HepG2 (cell line): Measurements from ENCODE around the gene SLIT1. TPM values are rescaled to one million over a fixed set of nuclear protein-coding genes. Genes with fewer than 3 reads are reported as not detected.

Experiments
- ATAC-seq: fragments of 200-7000 bp; cut with Tn5 transposase; 3 replicates; pipeline ENCODE4 v1.9.1; 2020; ENCODE audit warnings: mild to moderate bottlenecking, moderate library complexity
- BruUV-seq: library from RNA; stranded (reverse); fragments of 400-500 nt; replicated peaks from 2 replicates; lab custom pipeline; 2021; lab: Mats Ljungman, UMichigan
- CTCF ChIA-PET: fragments of 300-600 bp; formaldehyde crosslinking; extraction: SDS; loops from one replicate; lab custom pipeline; 2021; ENCODE audit warnings: low total read pairs, inconsistent platforms, low intra/inter-chr PET ratio; lab: Yijun Ruan, JAX
- POLR2A ChIA-PET: fragments of 350-600 bp; sonication (Branson Sonifier 250); formaldehyde crosslinking; loops from one replicate; lab custom pipeline; 2020; ENCODE audit warnings: antibody characterized with exemption, inconsistent platforms; lab: Yijun Ruan, JAX
- DNase-seq: peaks from one replicate; pipeline ENCODE4 v3.0.0-alpha.2; 2015; ENCODE audit warnings: low spot score
- FAIRE-seq: peaks from 3 replicates; lab custom pipeline; 2011; peaks lifted over from hg19 to GRCh38; lab: Jason Lieb, UNC
- H2AFZ ChIP-seq: one replicate; pipeline ENCODE4 v1.6.1; 2011; ENCODE audit warnings: low read length, inconsistent platforms
- H3K27ac ChIP-seq: fragments of 300-600 bp; 3 replicates; pipeline ENCODE4 v1.8.0; 2011; ENCODE audit warnings: mixed run types, mild to moderate bottlenecking, mixed read lengths, low read length, inconsistent platforms; ENCODE audit not compliant: insufficient read depth; ENCODE audit errors: extremely low read length
- H3K27me3 ChIP-seq, 2 experiments: fragments of 200-600 bp in 1 of 2; 2 replicates in 1 of 2; 3 replicates in 1 of 2; pipeline versions ENCODE4 v1.6.0 to v1.8.0; 2011; ENCODE audit warnings: low read length in 2 of 2, mild to moderate bottlenecking in 2 of 2, moderate library complexity in 2 of 2, inconsistent platforms in 1 of 2; ENCODE audit not compliant: insufficient read depth in 2 of 2, control insufficient read depth in 1 of 2
- H3K36me3 ChIP-seq, 2 experiments: fragments of 200-600 bp in 1 of 2; replicated peaks in 1 of 2; 2 replicates in 1 of 2; 3 replicates in 1 of 2; pipeline versions ENCODE4 v1.5.1 to v1.8.0; 2011; ENCODE audit warnings: low read length in 2 of 2, inconsistent platforms in 1 of 2; ENCODE audit not compliant: insufficient read depth in 2 of 2, control insufficient read depth in 1 of 2
- H3K4me1 ChIP-seq: 2 replicates; pipeline ENCODE4 v1.5.1; 2012; ENCODE audit warnings: low read length, inconsistent platforms; ENCODE audit not compliant: insufficient read depth
- H3K4me2 ChIP-seq: 2 replicates; pipeline ENCODE4 v1.6.0; 2011; ENCODE audit warnings: low read depth, low read length, inconsistent platforms
- H3K4me3 ChIP-seq, 3 experiments: fragments of 200-600 bp in 1 of 3; sonication (generic), shearing (Covaris generic) in 1 of 3; replicated peaks in 1 of 3; 2 replicates each; pipeline ENCODE4 v1.5.1; 2011 to 2016; ENCODE audit warnings: low read length in 3 of 3, inconsistent platforms in 2 of 3, low read depth in 2 of 3, mild to moderate bottlenecking in 2 of 3, control low read depth in 1 of 3, mixed read lengths in 1 of 3; ENCODE audit not compliant: insufficient read depth in 1 of 3
- H3K79me2 ChIP-seq: one replicate; pipeline ENCODE4 v1.6.1; 2011; ENCODE audit warnings: low read length, inconsistent platforms; ENCODE audit not compliant: insufficient read depth
- H3K9ac ChIP-seq: 2 replicates; pipeline ENCODE4 v1.6.0; 2011; ENCODE audit warnings: mild to moderate bottlenecking, low read depth, low read length, inconsistent platforms; ENCODE audit not compliant: insufficient read depth
- H3K9me3 ChIP-seq: 2 replicates; pipeline ENCODE4 v1.5.1; 2012; ENCODE audit warnings: mild to moderate bottlenecking, low read length
- H4K20me1 ChIP-seq: 2 replicates; pipeline ENCODE4 v1.6.0; 2011; ENCODE audit warnings: inconsistent platforms, mild to moderate bottlenecking, low read length, moderate library complexity; ENCODE audit not compliant: insufficient read depth
- NAIF1 ChIP-seq: sonication (generic); formaldehyde crosslinking; IDR thresholded peaks from 2 replicates; pipeline ENCODE4 v1.5.0; 2020; ENCODE audit warnings: mild to moderate bottlenecking, missing genetic modification reagents, borderline replicate concordance
- POLR2AphosphoS5 ChIP-seq: IDR thresholded peaks from 2 replicates; pipeline ENCODE4 v1.6.1; 2012; ENCODE audit warnings: low read depth, low read length
- SNAI1 ChIP-seq: sonication (generic); formaldehyde crosslinking; IDR thresholded peaks from 2 replicates; pipeline ENCODE4 v1.5.0; 2020; ENCODE audit warnings: mild to moderate bottlenecking, missing genetic modification reagents, borderline replicate concordance
- STAG1 ChIP-seq: sonication (generic); formaldehyde crosslinking; IDR thresholded peaks from 2 replicates; pipeline ENCODE4 v1.4.0; 2020; ENCODE audit warnings: missing genetic modification reagents
- ZBTB1 ChIP-seq: sonication (generic); formaldehyde crosslinking; IDR thresholded peaks from 2 replicates; pipeline ENCODE4 v1.4.0; 2020; ENCODE audit warnings: missing genetic modification reagents, borderline replicate concordance
- ZNF251 ChIP-seq: sonication (generic); formaldehyde crosslinking; IDR thresholded peaks from 2 replicates; pipeline ENCODE4 v1.9.0; 2021; ENCODE audit warnings: mild to moderate bottlenecking, missing genetic modification reagents
- ZNF614 ChIP-seq: IDR thresholded peaks from 2 replicates; pipeline ENCODE4 v1.6.1; 2018; ENCODE audit warnings: missing biosample characterization, missing genetic modification reagents, inconsistent platforms, borderline replicate concordance
- ZSCAN30 ChIP-seq: sonication (generic); formaldehyde crosslinking; IDR thresholded peaks from 2 replicates; pipeline ENCODE4 v1.5.0; 2020; ENCODE audit warnings: mild to moderate bottlenecking, missing genetic modification reagents
- WGBS: methylation state at CpG from one replicate; pipeline ENCODE4 v1.1.6; 2017; ENCODE audit warnings: low lambda C conversion rate; 5-methylcytosine and 5-hydroxymethylcytosine counted together
- in situ Hi-C: cut with HindIII; loops from 2 replicates; pipeline ENCODE4 v1.10.0; 2017; ENCODE audit warnings: low pct_unique_long_range_greater_than_20kb; ENCODE audit not compliant: extremely low pct_ligation_motif_present
- intact Hi-C: fragments of 100-400 bp; cut with micrococcal nuclease; formaldehyde crosslinking; loops from one replicate; pipeline ENCODE4 v1.10.0; 2022; ENCODE audit not compliant: unreplicated experiment
- polyA plus RNA-seq, 8 experiments: library from polyadenylated mRNA; depleted of rRNA in 3 of 8; stranded (reverse) in 7 of 8; unstranded in 1 of 8; fragments of >200 nt; fragmentation: Illumina TruSeq in 4 of 8; extraction: Trizol in 4 of 8; gene quantifications; 2 replicates each; pipeline versions ENCODE4 v1.2.1 to v1.2.3, GENCODE V29; 2011 to 2016; ENCODE audit warnings: low read depth in 4 of 8, missing spikeins in 1 of 8, mixed read lengths in 1 of 8; ENCODE audit not compliant: insufficient read depth in 1 of 8
- total RNA-seq, 5 experiments: library from RNA; depleted of rRNA; stranded (reverse); fragments of >200 nt; fragmentation: Illumina TruSeq; extraction: Trizol; gene quantifications; 2 replicates each; pipeline ENCODE4 v1.2.3, GENCODE V29; 2016; ENCODE audit warnings: low read depth in 1 of 5
- TF ChIP-seq, protein P1 (sequence below): sonication (generic); formaldehyde crosslinking; IDR thresholded peaks from 2 replicates; pipeline ENCODE4 v1.4.0; 2020; ENCODE audit warnings: missing genetic modification reagents

Gene SLIT1
- total and polyA plus RNA-seq, 2 of the 13 experiments (the other 11 are each of a cell fraction or from before 2014, with no cell fraction given): 0.09 to 0.33 TPM

DNA sequence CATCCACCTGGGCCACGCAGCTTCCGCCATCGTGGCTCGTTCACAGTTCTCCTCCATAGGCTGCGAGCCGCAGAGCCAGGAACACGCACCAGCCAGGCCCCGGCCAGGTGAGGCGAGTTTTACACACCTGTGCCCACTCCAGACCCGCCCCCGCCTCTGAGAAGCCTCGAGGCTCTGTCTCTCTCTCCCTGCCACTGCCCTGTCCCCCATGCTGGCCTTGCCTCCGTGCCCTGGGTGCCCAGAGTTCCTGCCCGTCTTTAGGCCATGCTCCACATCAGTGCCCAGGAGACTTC is 142.2 kb downstream of the SLIT1 start:
- BruUV-seq: no TSS peak
- H3K27ac ChIP-seq: no peak overlapping the region
- ChIA-PET POLR2A (no interaction called here), CTCF (no interaction called here)
- TF ChIP-seq ZBTB1 (CRISPR knock-in tag): no peak
- no peak for TF ChIP-seq SNAI1 (CRISPR knock-in tag)
- no peak for TF ChIP-seq NAIF1 (CRISPR knock-in tag)
- TF ChIP-seq ZNF251 (CRISPR knock-in tag): no peak
- no peak for TF ChIP-seq ZNF614
- TF ChIP-seq, protein P1, sequence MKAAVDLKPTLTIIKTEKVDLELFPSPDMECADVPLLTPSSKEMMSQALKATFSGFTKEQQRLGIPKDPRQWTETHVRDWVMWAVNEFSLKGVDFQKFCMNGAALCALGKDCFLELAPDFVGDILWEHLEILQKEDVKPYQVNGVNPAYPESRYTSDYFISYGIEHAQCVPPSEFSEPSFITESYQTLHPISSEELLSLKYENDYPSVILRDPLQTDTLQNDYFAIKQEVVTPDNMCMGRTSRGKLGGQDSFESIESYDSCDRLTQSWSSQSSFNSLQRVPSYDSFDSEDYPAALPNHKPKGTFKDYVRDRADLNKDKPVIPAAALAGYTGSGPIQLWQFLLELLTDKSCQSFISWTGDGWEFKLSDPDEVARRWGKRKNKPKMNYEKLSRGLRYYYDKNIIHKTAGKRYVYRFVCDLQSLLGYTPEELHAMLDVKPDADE (CRISPR knock-in tag): no peak
- no peak for TF ChIP-seq POLR2AphosphoS5
- TF ChIP-seq ZSCAN30 (CRISPR knock-in tag): no peak
- no peak for TF ChIP-seq STAG1 (CRISPR knock-in tag)
- intact Hi-C loops (no loop called here), in situ Hi-C loops (no loop called here)
- H3K9ac ChIP-seq: no peak overlapping the region
- H3K27me3 ChIP-seq: peaks cover 2 to 23% of the 10 kb centered on the region in 2 experiments; a peak in 3 of 5 replicates
- H4K20me1 ChIP-seq: no peaks in the 10 kb centered on the region
- no peak overlapping the region for H3K4me2 ChIP-seq
- H3K4me1 ChIP-seq: peaks cover 12% of the 10 kb centered on the region
- H3K79me2 ChIP-seq: no peaks in the 10 kb centered on the region
- H3K36me3 ChIP-seq: no peaks in the 10 kb centered on the region
- ATAC-seq (no peak), FAIRE-seq (no peak), DNase-seq (no peak)
- H3K4me3 ChIP-seq: no peak overlapping the region
- H3K9me3 ChIP-seq: no peaks in the 10 kb centered on the region
- H2AFZ ChIP-seq: no peak overlapping the region
- 42% methylated on average over 14 of the region's 14 CpGs for WGBS
